SU-DHL-6 (cell line): Measurements from ENCODE around the gene CEBPG.

Experiments used
- H2AFZ ChIP-seq: fragments of 200-600 bp; sonication (generic); 2 replicates; pipeline ENCODE4 v1.6.1; 2014; ENCODE audit warnings: low read depth, mild to moderate bottlenecking, moderate library complexity, mixed read lengths, antibody characterized with exemption, low read length; ENCODE audit not compliant: severe bottlenecking
- H3F3A ChIP-seq: fragments of 200-600 bp; shearing (Covaris generic); 2 replicates; pipeline ENCODE4 v1.6.0; 2016; ENCODE audit warnings: antibody characterized with exemption, mild to moderate bottlenecking; ENCODE audit not compliant: insufficient read depth
- H3K27ac ChIP-seq: fragments of 200-600 bp; sonication (generic); 2 replicates; pipeline ENCODE4 v1.5.1; 2016; ENCODE audit warnings: low read depth, mild to moderate bottlenecking, low read length, moderate library complexity, mixed read lengths
- H3K27me3 ChIP-seq: fragments of 200-600 bp; sonication (generic), shearing (Covaris generic); 2 replicates; pipeline ENCODE4 v1.6.0; 2014; ENCODE audit warnings: mild to moderate bottlenecking, low read length
- H3K36me3 ChIP-seq: fragments of 200-600 bp; sonication (generic); 2 replicates; pipeline ENCODE4 v1.6.1; 2014; ENCODE audit warnings: mild to moderate bottlenecking, low read length, mixed read lengths
- H3K4me2 ChIP-seq: fragments of 300-600, 200-600 bp; shearing (Covaris generic), sonication (generic); 2 replicates; pipeline ENCODE4 v1.6.0; 2014; ENCODE audit warnings: low read length, low read depth, mild to moderate bottlenecking; ENCODE audit not compliant: poor library complexity, severe bottlenecking
- H3K4me3 ChIP-seq: fragments of 200-600 bp; sonication (generic); 2 replicates; pipeline ENCODE4 v1.5.1; 2014; ENCODE audit warnings: antibody characterized with exemption, low read length, mild to moderate bottlenecking, mixed read lengths; ENCODE audit not compliant: insufficient read depth, poor library complexity, severe bottlenecking
- H3K79me2 ChIP-seq: fragments of 200-600 bp; sonication (generic); 2 replicates; pipeline ENCODE4 v1.6.1; 2014; ENCODE audit warnings: mild to moderate bottlenecking, low read length, moderate library complexity; ENCODE audit not compliant: insufficient read depth
- H3K9ac ChIP-seq: fragments of 200-600 bp; sonication (generic); 2 replicates; pipeline ENCODE4 v1.7.0; 2014; ENCODE audit warnings: mild to moderate bottlenecking, low read length
- H3K9me2 ChIP-seq: fragments of 200-600 bp; sonication (generic); replicated peaks from 2 replicates; pipeline ENCODE4 v1.6.1; 2014; ENCODE audit warnings: low read length; ENCODE audit not compliant: insufficient read depth
- H3K9me3 ChIP-seq: fragments of 200-600 bp; sonication (generic); 2 replicates; pipeline ENCODE4 v1.6.1; 2014; ENCODE audit warnings: low read length, mixed read lengths; ENCODE audit not compliant: insufficient read depth
- H4K20me1 ChIP-seq: fragments of 200-600 bp; sonication (generic); 2 replicates; pipeline ENCODE4 v1.6.1; 2014; ENCODE audit warnings: low read depth, mild to moderate bottlenecking, antibody characterized with exemption, low read length, moderate library complexity, mixed read lengths
- CTCF ChIP-seq: fragments of 200-600 bp; sonication (generic); IDR thresholded peaks from one replicate; pipeline ENCODE4 v1.5.1; 2017; ENCODE audit warnings: antibody characterized with exemption, mild to moderate bottlenecking, low read length, moderate library complexity; ENCODE audit not compliant: insufficient read depth, poor library complexity, severe bottlenecking
- EZH2phosphoT487 ChIP-seq: fragments of 200-600 bp; sonication (generic), shearing (Covaris generic); conservative IDR thresholded peaks from 2 replicates; pipeline ENCODE4 v1.6.1; 2018; ENCODE audit warnings: mild to moderate bottlenecking, antibody characterized with exemption, low read length, moderate library complexity, mixed read lengths

Gene CEBPG

GRCh38 chr19:33346665-33347064, 26.8 kb upstream of the CEBPG start:
- Histone ChIP-seq H2AFZ (no peak overlapping the region), H3K27me3 (no peaks in the 10 kb centered on the region), H3K79me2 (no peaks in the 10 kb centered on the region), H4K20me1 (no peaks in the 10 kb centered on the region), H3F3A (no peaks in the 10 kb centered on the region), H3K36me3 (no peaks in the 10 kb centered on the region), H3K4me2 (no peak overlapping the region), H3K27ac (no peak overlapping the region), H3K9me2 (no peaks in the 10 kb centered on the region), H3K9me3 (no peaks in the 10 kb centered on the region), H3K9ac (no peak overlapping the region), H3K4me3 (no peak overlapping the region)
- TF ChIP-seq EZH2phosphoT487 (no peak), CTCF (no peak)

GRCh38 chr19:33347300-33347699, 26.2 kb upstream of the CEBPG start:
- no peaks in the 10 kb centered on the region for H3K27me3 ChIP-seq
- H3K9me3 ChIP-seq = no peaks in the 10 kb centered on the region
- no peak for TF ChIP-seq EZH2phosphoT487
- TF ChIP-seq CTCF = no peak
- H2AFZ ChIP-seq = no peak overlapping the region
- H3K4me3 ChIP-seq = no peak overlapping the region
- H3K9ac ChIP-seq = no peak overlapping the region
- no peaks in the 10 kb centered on the region for H3K9me2 ChIP-seq
- no peaks in the 10 kb centered on the region for H4K20me1 ChIP-seq
- no peaks in the 10 kb centered on the region for H3F3A ChIP-seq
- H3K36me3 ChIP-seq = no peaks in the 10 kb centered on the region
- H3K4me2 ChIP-seq = no peak overlapping the region
- no peaks in the 10 kb centered on the region for H3K79me2 ChIP-seq
- no peak overlapping the region for H3K27ac ChIP-seq

- H3K4me2 ChIP-seq = no peak overlapping the region
- TF ChIP-seq EZH2phosphoT487 (no peak), CTCF (no peak)
- H3K9me2 ChIP-seq = no peaks in the 10 kb centered on the region
- no peaks in the 10 kb centered on the region for H3K79me2 ChIP-seq
- H2AFZ ChIP-seq = no peak overlapping the region
- H3K36me3 ChIP-seq = no peaks in the 10 kb centered on the region
- H3K4me3 ChIP-seq = no peak overlapping the region
- H3K27me3 ChIP-seq = no peaks in the 10 kb centered on the region
- no peaks in the 10 kb centered on the region for H3K9me3 ChIP-seq
- H4K20me1 ChIP-seq = no peaks in the 10 kb centered on the region
- no peak overlapping the region for H3K27ac ChIP-seq
- H3K9ac ChIP-seq = no peak overlapping the region
- H3F3A ChIP-seq = no peaks in the 10 kb centered on the region
These were observed 25.1 kb upstream of the CEBPG start for GRCh38 chr19:33348301-33349010.
